Ovary (tissue), 9 donors: Measurements from ENCODE around the gene TMEM145. TPM values are rescaled to one million over a fixed set of nuclear protein-coding genes. Genes with fewer than 3 reads are reported as not detected.

Experiments used
- DNase-seq, 5 donors: peaks; one replicate each; pipeline ENCODE4 v3.0.0-alpha.2; 2019 to 2020
- H3K27ac ChIP-seq, 2 donors: fragments of 200-600 bp; one replicate each; pipeline versions ENCODE4 v1.5.1 to v1.8.0; 2019 to 2022
- H3K27me3 ChIP-seq: fragments of 200-600 bp; one replicate; pipeline ENCODE4 v1.8.0; 2022
- H3K36me3 ChIP-seq: fragments of 200-600 bp; sonication (generic); one replicate; pipeline ENCODE4 v1.5.1; 2019
- H3K4me1 ChIP-seq: one replicate; pipeline ENCODE4 v1.8.1; 2013; ENCODE audit warnings: mild to moderate bottlenecking, moderate library complexity; ENCODE audit not compliant: insufficient read depth
- H3K4me3 ChIP-seq: fragments of 200-600 bp; sonication (generic); one replicate; pipeline ENCODE4 v1.5.1; 2017
- H3K9me3 ChIP-seq, 2 donors: fragments of 200-600 bp in 1 of 2; sonication (generic) in 1 of 2; one replicate each; pipeline versions ENCODE4 v1.5.1 to v1.8.1; 2013 to 2019; ENCODE audit warnings: mild to moderate bottlenecking in 1 of 2, moderate library complexity in 1 of 2
- CTCF ChIP-seq, 3 donors: fragments of 450-650 bp in 2 of 3; fragments of 200-600 bp in 1 of 3; IDR thresholded peaks; one replicate each; pipeline versions ENCODE4 v1.5.1 to v1.8.0; 2016 to 2022; ENCODE audit warnings: antibody characterized with exemption in 3 of 3, mild to moderate bottlenecking in 1 of 3
- EP300 ChIP-seq: sonication (generic); formaldehyde crosslinking; IDR thresholded peaks from one replicate; pipeline ENCODE4 v1.6.1; 2017; ENCODE audit warnings: antibody characterized with exemption
- POLR2A ChIP-seq: fragments of 450-650 bp; IDR thresholded peaks from one replicate; pipeline ENCODE4 v1.6.1; 2017; ENCODE audit warnings: antibody characterized with exemption, mild to moderate bottlenecking, moderate library complexity
- WGBS, 3 donors: extraction: QIAGEN DNeasy Blood & Tissue Kit in 1 of 3; methylation state at CpG; one replicate each; pipeline versions ENCODE4 v1.1.5 to v1.1.7; 2013 to 2017; 5-methylcytosine and 5-hydroxymethylcytosine counted together
- intact Hi-C, 4 donors: fragments of 100-400 bp; cut with DNase I; formaldehyde crosslinking; loops; one replicate each; pipeline versions ENCODE4 v1.11.0 to v1.15.1; 2022 to 2023
- polyA plus RNA-seq, 2 donors: library from polyadenylated mRNA; stranded (reverse); fragments of 200-250 nt in 1 of 2; fragments of 350-450 nt in 1 of 2; fragmentation: Illumina TruSeq in 1 of 2; extraction: RNeasy Lipid Tissue Mini Kit (QIAGEN cat#74804) in 1 of 2; gene quantifications; one replicate each; pipeline ENCODE4 v1.2.3, GENCODE V29; 2013 to 2014
- total RNA-seq, 7 donors: library from RNA; depleted of rRNA in 2 of 7; stranded (reverse); fragments of >200 nt in 2 of 7; fragmentation: NEBNext Ultra II Directional in 3 of 7; extraction: Animal tissue kit (Norgen Biotek cat#: 25700) in 3 of 7; gene quantifications; one replicate each; pipeline versions ENCODE4 v1.1.0 to v1.2.4, GENCODE V29; 2016 to 2023
- donor health status: DM: no; HTN: no; CAD: no; lungs with moderate emphysema.
- donor health status: DM: no; HTN: no; CAD: no.
- donor health status: Bipolar disorder and iron deficiency.
- donor health status: DM: yes; HTN: yes; CAD: no.
- donor health status: DM: no; HTN: no; CAD: no.
- donor health status: DM: yes; HTN: yes; CAD: no.

Gene TMEM145
- total and polyA plus RNA-seq, 9 donors, result 0.08 to 1.7 (median 0.30) TPM; not detected in 3

DNA sequence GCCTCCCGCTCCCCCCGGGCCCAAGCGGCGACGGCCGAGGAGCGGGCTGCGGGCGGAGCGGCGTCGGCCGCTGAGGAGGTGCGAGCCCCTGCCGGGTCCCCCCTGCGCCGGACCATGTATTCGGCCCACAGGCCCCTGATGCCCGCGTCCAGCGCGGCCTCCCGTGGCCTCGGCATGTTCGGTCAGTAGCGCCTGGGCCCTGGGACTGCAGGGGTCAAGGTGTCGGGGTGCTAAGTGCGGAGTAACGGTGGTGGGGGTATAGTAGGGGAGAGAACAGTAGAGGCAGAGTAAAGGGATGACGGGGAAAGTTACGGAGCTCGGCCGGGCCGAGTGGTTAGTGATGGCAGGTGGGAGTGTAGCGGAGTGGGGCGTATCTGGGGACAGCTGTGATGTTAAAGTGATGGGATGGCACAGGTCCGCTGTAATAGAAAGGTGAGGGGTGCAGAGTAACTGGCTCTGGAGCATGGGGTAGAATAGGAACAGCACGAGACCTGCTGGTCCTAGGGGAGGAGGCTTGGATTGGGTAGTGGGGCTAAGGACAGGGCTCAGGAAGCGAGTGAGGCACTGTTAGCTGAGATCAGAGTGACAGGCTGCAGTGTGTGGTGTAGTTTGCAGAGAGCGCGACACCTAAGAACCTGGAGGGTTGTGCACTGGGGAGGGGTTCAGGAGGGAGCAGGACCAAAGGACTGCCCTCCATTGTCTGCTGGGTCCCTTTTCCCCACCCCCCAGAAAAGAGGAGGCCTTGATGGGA lies 28.3 kb upstream of the TMEM145 start:
- TF ChIP-seq CTCF (IDR thresholded peaks at IDR 0.05), result no peak
- no peak for TF ChIP-seq POLR2A
- no peak for TF ChIP-seq EP300
- peak in 4 of 5 donors; percentile 55 to 75 (median 72) for DNase-seq
- Histone ChIP-seq H3K4me3 (peak overlapping the region; percentile 64), H3K9me3 (no peaks in the 10 kb centered on the region), H3K36me3 (no peaks in the 10 kb centered on the region), H3K4me1 (peaks cover 31% of the 10 kb centered on the region), H3K27ac (peak overlapping the region; percentile 78 to 86), H3K27me3 (no peaks in the 10 kb centered on the region)
- WGBS, 3 donors, result 4% methylated on average over 29 to 40 of the region's 41 CpGs
- intact Hi-C loops, result loop anchor here in 2 of 4 donors (5.0 kb wide), 1 partner anchor 37 kb away; no protein-coding TSS in a partner anchor

DNA sequence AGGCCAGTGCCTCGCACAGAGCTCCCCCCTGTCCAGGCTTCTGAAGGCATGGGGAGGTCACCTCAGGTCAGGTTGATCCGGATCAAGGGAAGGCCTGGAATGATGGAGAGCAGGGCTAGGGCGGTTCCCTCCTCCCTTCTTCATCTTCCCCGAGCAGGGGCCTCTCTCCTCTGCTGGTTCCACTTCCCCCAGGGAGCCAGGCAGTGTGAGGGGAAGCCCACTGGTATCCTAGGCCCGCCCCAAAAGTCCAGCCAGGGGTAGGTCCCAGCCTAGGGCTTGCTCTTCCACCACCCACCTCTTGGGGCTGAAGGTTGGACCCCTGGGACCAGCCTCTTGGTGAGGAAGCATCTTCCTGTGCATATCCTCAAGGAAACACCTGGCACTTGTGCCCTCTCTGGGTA lies 27.6 kb upstream of the TMEM145 start:
- DNase-seq, result peak in 4 of 5 donors; percentile 43 to 54 (median 53)
- TF ChIP-seq EP300 (no peak), POLR2A (no peak), CTCF (IDR thresholded peaks at IDR 0.05) (no peak)
- intact Hi-C loops, result loop anchor here in 2 of 4 donors (5.0 kb wide), 1 partner anchor 38 kb away; no protein-coding TSS in a partner anchor
- Histone ChIP-seq H3K4me3 (peak overlapping the region; percentile 64), H3K9me3 (no peaks in the 10 kb centered on the region), H3K36me3 (no peaks in the 10 kb centered on the region), H3K4me1 (peaks cover 31% of the 10 kb centered on the region), H3K27ac (peak overlapping the region; percentile 78 to 86), H3K27me3 (no peaks in the 10 kb centered on the region)
- WGBS, 3 donors, result 31 to 34% (median 34%) methylated on average over 5 of the region's 5 CpGs

GRCh38 chr19:42285988-42286348 lies 27.1 kb upstream of the TMEM145 start:
- peak overlapping the region; percentile 78 to 86 for H3K27ac ChIP-seq
- peaks cover 31% of the 10 kb centered on the region for H3K4me1 ChIP-seq
- peak overlapping the region; percentile 17 for H3K4me3 ChIP-seq
- 10 to 20% (median 12%) methylated on average over 6 of the region's 6 CpGs for WGBS, 3 donors
- peak in 1 of 5 donors; percentile 39 for DNase-seq
- intact Hi-C loops, result loop anchor here in 2 of 4 donors (5.0 kb wide), 1 partner anchor 39 kb away; no protein-coding TSS in a partner anchor
- TF ChIP-seq CTCF (IDR thresholded peaks at IDR 0.05) (no peak), POLR2A (no peak), EP300 (no peak)
- no peaks in the 10 kb centered on the region for H3K27me3 ChIP-seq
- H3K9me3 ChIP-seq, result no peaks in the 10 kb centered on the region
- no peaks in the 10 kb centered on the region for H3K36me3 ChIP-seq

DNA sequence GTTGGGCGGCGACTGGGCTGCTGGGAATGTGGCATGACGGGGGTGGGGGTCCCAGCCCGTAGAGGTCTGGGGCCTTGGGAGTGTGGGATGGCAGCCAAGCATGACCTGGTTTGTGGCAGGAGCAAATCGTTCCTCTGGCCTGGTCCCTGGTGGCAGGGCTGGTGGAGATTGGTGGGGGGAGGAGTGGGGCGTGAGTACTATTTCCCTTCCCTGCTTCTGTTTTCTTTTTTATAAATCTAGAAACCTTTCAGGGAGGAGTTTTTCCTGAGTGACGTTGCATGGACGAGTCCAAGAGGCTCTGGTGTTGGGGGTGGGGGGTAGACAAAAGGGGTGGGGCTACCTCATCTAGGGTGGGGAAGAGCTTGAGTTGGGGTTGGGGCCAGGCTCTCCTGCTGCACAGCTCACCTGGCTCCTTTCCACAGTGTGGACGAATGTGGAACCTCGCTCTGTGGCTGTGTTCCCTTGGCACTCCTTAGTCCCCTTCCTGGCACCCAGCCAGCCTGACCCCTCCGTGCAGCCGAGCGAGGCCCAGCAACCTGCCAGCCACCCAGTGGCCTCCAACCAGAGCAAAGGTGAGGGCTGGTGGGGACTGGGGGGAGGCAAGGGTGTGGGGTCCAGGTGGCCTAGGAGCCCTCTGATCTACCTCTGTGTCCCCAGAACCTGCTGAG lies 26.6 kb upstream of the TMEM145 start:
- TF ChIP-seq POLR2A (no peak), CTCF (IDR thresholded peaks at IDR 0.05) (no peak), EP300 (no peak)
- no peaks in the 10 kb centered on the region for H3K9me3 ChIP-seq
- peak overlapping the region; percentile 78 to 86 for H3K27ac ChIP-seq
- WGBS, 3 donors, result 13 to 16% (median 14%) methylated on average over 13 of the region's 13 CpGs
- peak; percentile 67 to 85 (median 79) for DNase-seq
- intact Hi-C loops, result loop anchor here in 2 of 4 donors (5.0 kb wide), 1 partner anchor 39 kb away; no protein-coding TSS in a partner anchor
- no peaks in the 10 kb centered on the region for H3K27me3 ChIP-seq
- peak overlapping the region; percentile 17 for H3K4me3 ChIP-seq
- H3K36me3 ChIP-seq, result no peaks in the 10 kb centered on the region
- peaks cover 28% of the 10 kb centered on the region for H3K4me1 ChIP-seq
